HCT116 (cell line): ENCODE data around the gene RNF148. TPM values are rescaled to one million over a fixed set of nuclear protein-coding genes. Genes with fewer than 3 reads are reported as not detected.

Source experiments
- ATAC-seq: fragments of 200-7000 bp; cut with Tn5 transposase; 2 replicates; pipeline ENCODE4 v1.9.1; 2020; ENCODE audit warnings: mild to moderate bottlenecking, moderate library complexity
- BruUV-seq: library from RNA; stranded (reverse); fragments of 400-500 nt; replicated peaks from 2 replicates; lab custom pipeline; 2021; lab: Mats Ljungman, UMichigan
- CTCF ChIA-PET: fragments of 300-600 bp; sonication (Branson Sonifier 250); formaldehyde crosslinking; loops from one replicate; lab custom pipeline; 2021; ENCODE audit warnings: antibody characterized with exemption; lab: Charles Lee
- POLR2A ChIA-PET: fragments of 300-600, 350-600 bp; sonication (Branson Sonifier 250); formaldehyde crosslinking; loops from one replicate; lab custom pipeline; 2021; ENCODE audit warnings: antibody characterized with exemption; lab: Charles Lee
- RAD21 ChIA-PET, 2 experiments: fragments of 300-600 bp; sonication (Branson Sonifier 250); formaldehyde crosslinking; loops; one replicate each; lab custom pipeline; 2023; ENCODE audit warnings: low total read pairs in 2 of 2; ENCODE audit not compliant: uncharacterized antibody in 2 of 2, unreplicated experiment in 2 of 2, low non-redundant PET in 1 of 2; lab: Charles Lee
- DNase-seq: peaks from one replicate; pipeline ENCODE4 v3.0.0-alpha.2; 2010; ENCODE audit warnings: low read depth, low spot score
- H2AFZ ChIP-seq: fragments of 200-600 bp; shearing (Covaris generic), sonication (generic); 2 replicates; pipeline ENCODE4 v1.6.1; 2017; ENCODE audit warnings: low read depth, mixed run types, mixed read lengths, antibody characterized with exemption, low read length; ENCODE audit not compliant: poor library complexity, severe bottlenecking
- H3K27ac ChIP-seq: 2 replicates; pipeline ENCODE4 v1.5.1; 2012; ENCODE audit warnings: low read depth, low read length
- H3K27me3 ChIP-seq: fragments of 200-600 bp; sonication (generic); 2 replicates; pipeline ENCODE4 v1.6.1; 2016; ENCODE audit warnings: mixed run types, low read length, mixed read lengths; ENCODE audit not compliant: insufficient read depth
- H3K36me3 ChIP-seq, 2 experiments: fragments of 200-500 bp in 1 of 2; fragments of 200-600 bp in 1 of 2; sonication (Bioruptor generic) in 1 of 2; sonication (generic) in 1 of 2; 2 replicates each; pipeline versions ENCODE4 v1.5.1 to v1.6.1; 2014 to 2016; ENCODE audit warnings: low read length in 2 of 2, inconsistent platforms in 1 of 2, mixed read lengths in 1 of 2, mixed run types in 1 of 2; ENCODE audit not compliant: insufficient read depth in 2 of 2, control insufficient read depth in 1 of 2
- H3K4me1 ChIP-seq, 2 experiments: fragments of 200-600 bp in 1 of 2; sonication (generic) in 1 of 2; 2 replicates each; pipeline versions ENCODE4 v1.5.1 to v1.6.1; 2012 to 2017; ENCODE audit warnings: low read length in 2 of 2, inconsistent platforms in 1 of 2, mild to moderate bottlenecking in 1 of 2, mixed read lengths in 1 of 2, mixed run types in 1 of 2, moderate library complexity in 1 of 2; ENCODE audit not compliant: insufficient read depth in 2 of 2, control insufficient read depth in 1 of 2
- H3K4me2 ChIP-seq: fragments of 200-600 bp; sonication (generic); 2 replicates; pipeline ENCODE4 v1.6.1; 2017; ENCODE audit warnings: mixed run types, low read length, mixed read lengths
- H3K4me3 ChIP-seq, 2 experiments: fragments of 200-600 bp in 1 of 2; sonication (generic) in 1 of 2; replicated peaks in 1 of 2; 2 replicates each; pipeline ENCODE4 v1.5.1; 2011 to 2016; ENCODE audit warnings: low read length in 2 of 2, control low read depth in 1 of 2, low read depth in 1 of 2, mild to moderate bottlenecking in 1 of 2, mixed read lengths in 1 of 2, mixed run types in 1 of 2
- H3K79me2 ChIP-seq: fragments of 200-600 bp; sonication (generic); 2 replicates; pipeline ENCODE4 v1.6.1; 2017; ENCODE audit warnings: mild to moderate bottlenecking, mixed run types, low read length, moderate library complexity, mixed read lengths; ENCODE audit not compliant: insufficient read depth
- H3K9ac ChIP-seq: fragments of 200-600 bp; sonication (generic); 2 replicates; pipeline ENCODE4 v1.6.1; 2016; ENCODE audit warnings: low read length, mixed read lengths
- H3K9me2 ChIP-seq: fragments of 200-600 bp; sonication (generic), shearing (Covaris generic); 2 replicates; pipeline ENCODE4 v1.6.1; 2017; ENCODE audit warnings: mixed run types, mild to moderate bottlenecking, moderate library complexity; ENCODE audit not compliant: insufficient read depth
- H3K9me3 ChIP-seq, 2 experiments: fragments of 200-500 bp in 1 of 2; fragments of 200-600 bp in 1 of 2; sonication (Bioruptor generic) in 1 of 2; sonication (generic) in 1 of 2; 2 replicates each; pipeline ENCODE4 v1.6.1; 2014 to 2017; ENCODE audit warnings: low read length in 2 of 2, mixed read lengths in 2 of 2, inconsistent platforms in 1 of 2, low read depth in 1 of 2, mild to moderate bottlenecking in 1 of 2, mixed run types in 1 of 2, moderate library complexity in 1 of 2; ENCODE audit not compliant: control insufficient read depth in 1 of 2, insufficient read depth in 1 of 2
- H4K20me1 ChIP-seq: fragments of 200-600 bp; sonication (generic), shearing (Covaris generic); 2 replicates; pipeline ENCODE4 v1.6.1; 2017; ENCODE audit warnings: mixed run types, mild to moderate bottlenecking, moderate library complexity; ENCODE audit not compliant: insufficient read depth
- CBX3 ChIP-seq: IDR thresholded peaks from 2 replicates; pipeline ENCODE4 v1.6.1; 2012; ENCODE audit warnings: low read depth
- CEBPB ChIP-seq: IDR thresholded peaks from 2 replicates; pipeline ENCODE4 v1.6.1; 2012; ENCODE audit warnings: low read depth
- EZH2phosphoT487 ChIP-seq: fragments of 200-600 bp; IDR thresholded peaks from 2 replicates; pipeline ENCODE4 v1.6.1; 2018; ENCODE audit warnings: antibody characterized with exemption, borderline replicate concordance
- RAD21 ChIP-seq: IDR thresholded peaks from 2 replicates; pipeline ENCODE4 v1.6.1; 2012; ENCODE audit warnings: low read depth, mild to moderate bottlenecking
- ZNF274 ChIP-seq: fragments of 200-500 bp; sonication (Bioruptor generic); IDR thresholded peaks from 2 replicates; pipeline ENCODE4 v1.6.1; 2014; ENCODE audit warnings: mild to moderate bottlenecking, low read depth, low read length, inconsistent platforms
- intact Hi-C: fragments of 100-400 bp; cut with micrococcal nuclease; formaldehyde crosslinking; loops from 2 replicates; pipeline ENCODE4 v1.10.0; 2022
- total RNA-seq: library from RNA; stranded (reverse); gene quantifications from one replicate; pipeline ENCODE4 v1.2.1, GENCODE V29; 2021; ENCODE audit not compliant: unreplicated experiment
- TF ChIP-seq, protein P1 (sequence below), 3 experiments: fragments of 200-600 bp in 1 of 3; sonication (generic) in 1 of 3; IDR thresholded peaks in 2 of 3; conservative IDR thresholded peaks in 1 of 3; 2 replicates each; pipeline ENCODE4 v1.5.1; 2012 to 2017; ENCODE audit warnings: low read depth in 2 of 3, low read length in 2 of 3, antibody characterized with exemption in 1 of 3, borderline replicate concordance in 1 of 3, control low read depth in 1 of 3, mild to moderate bottlenecking in 1 of 3, mixed read lengths in 1 of 3, mixed run types in 1 of 3, moderate library complexity in 1 of 3; ENCODE audit not compliant: insufficient read depth in 1 of 3
- TF ChIP-seq, protein P2 (sequence below): IDR thresholded peaks from 2 replicates; pipeline ENCODE4 v1.6.1; 2011; ENCODE audit warnings: mild to moderate bottlenecking, low read length, moderate library complexity; ENCODE audit not compliant: insufficient replicate concordance; ENCODE audit errors: extremely low read depth
- TF ChIP-seq, protein P3 (sequence below): IDR thresholded peaks from 2 replicates; pipeline ENCODE4 v1.6.1; 2012

The RNF148 gene
- total RNA-seq, 1 experiment from 2014 or later, result 0.22 TPM

DNA sequence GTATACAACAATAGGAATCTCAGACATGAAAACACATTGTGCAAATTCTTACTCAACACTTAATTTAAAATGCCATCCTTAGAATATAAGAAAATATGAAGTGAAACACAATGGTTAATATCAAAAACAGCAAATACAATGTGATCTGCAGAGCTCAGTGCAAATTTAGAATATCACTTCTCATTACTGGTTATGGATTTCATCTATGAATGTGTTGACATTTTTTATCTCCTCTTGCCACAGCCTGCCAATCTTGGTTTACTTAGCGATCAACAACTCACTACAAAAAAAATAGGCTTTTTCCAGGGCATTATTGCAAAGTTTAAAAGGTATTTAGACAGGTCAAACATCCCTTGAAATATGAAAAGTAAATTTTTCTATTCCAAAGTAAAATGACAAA lies 25.0 kb upstream of the RNF148 start:
- H3K4me3 ChIP-seq, result no peak overlapping the region
- intact Hi-C loops, result no loop called here
- H3K79me2 ChIP-seq, result no peaks in the 10 kb centered on the region
- TF ChIP-seq ZNF274, result no peak
- TF ChIP-seq, protein P1, sequence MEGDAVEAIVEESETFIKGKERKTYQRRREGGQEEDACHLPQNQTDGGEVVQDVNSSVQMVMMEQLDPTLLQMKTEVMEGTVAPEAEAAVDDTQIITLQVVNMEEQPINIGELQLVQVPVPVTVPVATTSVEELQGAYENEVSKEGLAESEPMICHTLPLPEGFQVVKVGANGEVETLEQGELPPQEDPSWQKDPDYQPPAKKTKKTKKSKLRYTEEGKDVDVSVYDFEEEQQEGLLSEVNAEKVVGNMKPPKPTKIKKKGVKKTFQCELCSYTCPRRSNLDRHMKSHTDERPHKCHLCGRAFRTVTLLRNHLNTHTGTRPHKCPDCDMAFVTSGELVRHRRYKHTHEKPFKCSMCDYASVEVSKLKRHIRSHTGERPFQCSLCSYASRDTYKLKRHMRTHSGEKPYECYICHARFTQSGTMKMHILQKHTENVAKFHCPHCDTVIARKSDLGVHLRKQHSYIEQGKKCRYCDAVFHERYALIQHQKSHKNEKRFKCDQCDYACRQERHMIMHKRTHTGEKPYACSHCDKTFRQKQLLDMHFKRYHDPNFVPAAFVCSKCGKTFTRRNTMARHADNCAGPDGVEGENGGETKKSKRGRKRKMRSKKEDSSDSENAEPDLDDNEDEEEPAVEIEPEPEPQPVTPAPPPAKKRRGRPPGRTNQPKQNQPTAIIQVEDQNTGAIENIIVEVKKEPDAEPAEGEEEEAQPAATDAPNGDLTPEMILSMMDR (IDR thresholded peaks at IDR 0.05 in 2 of 3, conservative IDR thresholded peaks at IDR 0.05 in 1 of 3; ENCODE audit: borderline replicate concordance in 1 of 3, insufficient read depth in 1 of 3, low read depth in 2 of 3, low read length in 2 of 3), result no peak
- TF ChIP-seq, protein P2, sequence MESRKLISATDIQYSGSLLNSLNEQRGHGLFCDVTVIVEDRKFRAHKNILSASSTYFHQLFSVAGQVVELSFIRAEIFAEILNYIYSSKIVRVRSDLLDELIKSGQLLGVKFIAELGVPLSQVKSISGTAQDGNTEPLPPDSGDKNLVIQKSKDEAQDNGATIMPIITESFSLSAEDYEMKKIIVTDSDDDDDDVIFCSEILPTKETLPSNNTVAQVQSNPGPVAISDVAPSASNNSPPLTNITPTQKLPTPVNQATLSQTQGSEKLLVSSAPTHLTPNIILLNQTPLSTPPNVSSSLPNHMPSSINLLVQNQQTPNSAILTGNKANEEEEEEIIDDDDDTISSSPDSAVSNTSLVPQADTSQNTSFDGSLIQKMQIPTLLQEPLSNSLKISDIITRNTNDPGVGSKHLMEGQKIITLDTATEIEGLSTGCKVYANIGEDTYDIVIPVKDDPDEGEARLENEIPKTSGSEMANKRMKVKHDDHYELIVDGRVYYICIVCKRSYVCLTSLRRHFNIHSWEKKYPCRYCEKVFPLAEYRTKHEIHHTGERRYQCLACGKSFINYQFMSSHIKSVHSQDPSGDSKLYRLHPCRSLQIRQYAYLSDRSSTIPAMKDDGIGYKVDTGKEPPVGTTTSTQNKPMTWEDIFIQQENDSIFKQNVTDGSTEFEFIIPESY, result no peak
- RAD21 ChIA-PET, result no interaction called here
- DNase-seq, result no peak
- H3K9ac ChIP-seq, result no peak overlapping the region
- H3K4me2 ChIP-seq, result no peak overlapping the region
- no peaks in the 10 kb centered on the region for H4K20me1 ChIP-seq
- H3K27ac ChIP-seq, result no peak overlapping the region
- POLR2A ChIA-PET, result no interaction called here
- H2AFZ ChIP-seq, result no peak overlapping the region
- H3K9me2 ChIP-seq, result no peaks in the 10 kb centered on the region
- H3K27me3 ChIP-seq, result no peaks in the 10 kb centered on the region
- no peak for ATAC-seq
- CTCF ChIA-PET, result no interaction called here
- H3K4me1 ChIP-seq, result no peaks in the 10 kb centered on the region
- no peaks in the 10 kb centered on the region for H3K36me3 ChIP-seq
- no TSS peak for BruUV-seq
- H3K9me3 ChIP-seq, result no peaks in the 10 kb centered on the region

DNA sequence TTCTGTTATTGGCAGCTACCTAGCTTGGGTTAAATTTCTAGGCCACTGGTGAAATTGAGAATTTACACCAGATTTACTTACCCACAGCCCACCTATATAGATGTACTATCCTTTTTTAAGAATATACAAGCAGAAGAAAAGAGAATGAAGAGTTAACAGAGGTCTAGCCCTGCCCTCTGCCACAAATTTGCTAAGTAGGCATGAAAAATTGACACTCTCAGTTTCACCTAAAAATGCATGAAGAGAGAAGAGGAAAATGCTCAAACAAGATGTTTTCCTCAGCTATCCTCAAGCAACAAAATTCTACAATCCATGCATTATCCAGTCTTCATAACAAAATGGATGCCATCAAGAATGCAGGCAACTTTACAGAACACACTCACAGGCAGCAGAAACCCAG lies 24.6 kb upstream of the RNF148 start:
- Histone ChIP-seq H3K27ac (no peak overlapping the region), H3K9me3 (no peaks in the 10 kb centered on the region), H3K9ac (no peak overlapping the region), H3K9me2 (no peaks in the 10 kb centered on the region), H3K79me2 (no peaks in the 10 kb centered on the region), H3K4me2 (no peak overlapping the region), H3K36me3 (no peaks in the 10 kb centered on the region), H3K4me3 (no peak overlapping the region), H2AFZ (no peak overlapping the region), H3K27me3 (no peaks in the 10 kb centered on the region), H3K4me1 (no peaks in the 10 kb centered on the region), H4K20me1 (no peaks in the 10 kb centered on the region)
- ChIA-PET RAD21 (no interaction called here), CTCF (no interaction called here), POLR2A (no interaction called here)
- BruUV-seq, result no TSS peak
- intact Hi-C loops, result no loop called here
- ATAC-seq (no peak), DNase-seq (no peak)
- TF ChIP-seq, protein P1 (IDR thresholded peaks at IDR 0.05 in 2 of 3, conservative IDR thresholded peaks at IDR 0.05 in 1 of 3; ENCODE audit: borderline replicate concordance in 1 of 3, insufficient read depth in 1 of 3, low read depth in 2 of 3, low read length in 2 of 3), result no peak
- TF ChIP-seq CBX3, result no peak
- TF ChIP-seq ZNF274, result no peak
- no peak for TF ChIP-seq CEBPB
- no peak for TF ChIP-seq RAD21
- TF ChIP-seq EZH2phosphoT487, result no peak
- TF ChIP-seq, protein P3, sequence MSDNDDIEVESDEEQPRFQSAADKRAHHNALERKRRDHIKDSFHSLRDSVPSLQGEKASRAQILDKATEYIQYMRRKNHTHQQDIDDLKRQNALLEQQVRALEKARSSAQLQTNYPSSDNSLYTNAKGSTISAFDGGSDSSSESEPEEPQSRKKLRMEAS, result no peak
